HCEC 1CT (cell line): ENCODE results near the gene ZNF750.
A peak's percentile ranks its signal among the peaks of the same experiment; 100 is the strongest.
"Not testable (repeated sequence)": the region's sequence is repeated elsewhere in the genome, so short reads cannot be mapped to it uniquely, and the experiment has no call there.

Experiments
- DNase-seq: peaks from one replicate; pipeline ENCODE4 v3.0.0-alpha.2; 2017

Gene ZNF750

GRCh38 chr17:82790391-82790790 lies 49.4 kb downstream of the ZNF750 start:
- DNase-seq = no peak

- no peak for DNase-seq
These were observed 50.0 kb downstream of the ZNF750 start for GRCh38 chr17:82789806-82790205.

- no peak for DNase-seq
These were observed 50.7 kb downstream of the ZNF750 start for GRCh38 chr17:82789051-82789592.

GRCh38 chr17:82788206-82789001 lies 51.4 kb downstream of the ZNF750 start:
- DNase-seq = no peak

- DNase-seq = no peak
These were observed 52.6 kb downstream of the ZNF750 start for GRCh38 chr17:82787081-82787848.

GRCh38 chr17:82786427-82786826 lies 53.4 kb downstream of the ZNF750 start:
- no peak for DNase-seq

- DNase-seq = not testable (repeated sequence)
These were observed 54.2 kb downstream of the ZNF750 start for GRCh38 chr17:82785581-82785980.

- DNase-seq = no peak
These were observed 56.3 kb downstream of the ZNF750 start for GRCh38 chr17:82783498-82783897.

GRCh38 chr17:82782657-82783207 lies 57.1 kb downstream of the ZNF750 start:
- no peak for DNase-seq

- peak; percentile 47 for DNase-seq
These were observed 57.9 kb downstream of the ZNF750 start for GRCh38 chr17:82781894-82782274.

GRCh38 chr17:82780971-82781893 lies 58.6 kb downstream of the ZNF750 start:
- DNase-seq = no peak

- no peak for DNase-seq
These were observed 59.6 kb downstream of the ZNF750 start for GRCh38 chr17:82780195-82780594.

GRCh38 chr17:82779541-82779940 lies 60.3 kb downstream of the ZNF750 start:
- no peak for DNase-seq
